A549 treated with GW870086 at 1 μM for 4 hours (cell line): ENCODE measurements around the gene NEURL2. TPM values are rescaled to one million over a fixed set of nuclear protein-coding genes. Genes with fewer than 3 reads are reported as not detected.

Experiments
- total RNA-seq: library from RNA; stranded (reverse); fragments of 200-300 nt; extraction: Qiagen RNA extraction; gene quantifications from 5 replicates; pipeline ENCODE4 v1.2.3, GENCODE V29; 2022; ENCODE audit warnings: low read depth

The NEURL2 gene
- total RNA-seq: 0.99 to 1.3 TPM (median 1.1 TPM) in 5 replicates

GRCh38 chr20:45890985-45891983 is at the start of gene NEURL2, which contains the start of gene CTSA:
NEURL2 (minus strand) TSS chr20:45891208; CDS start chr20:45890991, 217 bp downstream.
CTSA (plus strand) TSS chr20:45891335; CDS start chr20:45891569, 234 bp downstream.

GRCh38 chr20:45934586-45935415 is 43.8 kb upstream of the NEURL2 start, which contains the start of gene PCIF1:
PCIF1 (plus strand) TSS chr20:45934683; CDS start chr20:45939000, 4,317 bp downstream.

GRCh38 chr20:45911486-45912343 is 20.7 kb upstream of the NEURL2 start, which contains the start of gene PLTP:
PLTP (minus strand) TSS chr20:45912155; CDS start chr20:45911452, 703 bp downstream.

GRCh38 chr20:45887346-45887715 is 3.7 kb downstream of the NEURL2 start, which contains the start of gene SPATA25:
SPATA25 (minus strand) TSS chr20:45887622; CDS start chr20:45887590, 32 bp downstream.

GRCh38 chr20:45880988-45881788 is 9.8 kb downstream of the NEURL2 start, which contains the start of gene ZSWIM1:
ZSWIM1 (plus strand) TSS chr20:45881227; CDS start chr20:45882593, 1,366 bp downstream.

GRCh38 chr20:45857114-45857881 is 33.7 kb downstream of the NEURL2 start, which contains the start of the genes ACOT8 and ZSWIM3:
ACOT8 (minus strand) TSS chr20:45857392; CDS start chr20:45857315, 77 bp downstream.
ZSWIM3 (plus strand) TSS chr20:45857614; CDS start chr20:45857826, 212 bp downstream.

Other genes with a start within 250 kb of the NEURL2 start
- gene WFDC11, start 221.0 kb downstream of the NEURL2 start, total RNA-seq: not detected in 5 replicates
- gene WFDC13, start 189.2 kb downstream of the NEURL2 start, total RNA-seq: not detected in 5 replicates
- gene WFDC10B, start 186.2 kb downstream of the NEURL2 start, total RNA-seq: not detected in 5 replicates
- not detected in 5 replicates for gene SPINT4, start 168.9 kb downstream of the NEURL2 start, total RNA-seq
- gene WFDC3, start 99.3 kb downstream of the NEURL2 start, total RNA-seq: 0.41 to 0.44 TPM in 2 of 5 replicates, not detected in the others
- gene DNTTIP1, start 99.3 kb downstream of the NEURL2 start, total RNA-seq: 32.4 to 37.0 TPM (median 36.3 TPM) in 5 replicates
- gene UBE2C, start 78.6 kb downstream of the NEURL2 start, total RNA-seq: 225 to 255 TPM (median 251 TPM) in 5 replicates
- 0.28 TPM in 2 of 5 replicates, not detected in the others for gene TNNC2, start 63.9 kb downstream of the NEURL2 start, total RNA-seq
- 8.9 to 11.5 TPM (median 10.1 TPM) in 5 replicates for gene SNX21, start 57.4 kb downstream of the NEURL2 start, total RNA-seq
- 17.5 to 19.4 TPM (median 18.7 TPM) in 5 replicates for gene ACOT8, start 33.8 kb downstream of the NEURL2 start, total RNA-seq
- 1.3 to 1.7 TPM (median 1.5 TPM) in 5 replicates for gene ZSWIM3, start 33.6 kb downstream of the NEURL2 start, total RNA-seq
- gene ZSWIM1, start 10.0 kb downstream of the NEURL2 start, total RNA-seq: 4.8 to 6.4 TPM (median 5.8 TPM) in 5 replicates
- 0.56 to 0.74 TPM (median 0.69 TPM) in 5 replicates for gene SPATA25, start 3.6 kb downstream of the NEURL2 start, total RNA-seq
- 93.0 to 122 TPM (median 112 TPM) in 5 replicates for gene CTSA, start 127 bp upstream of the NEURL2 start, total RNA-seq
- gene PLTP, start 20.9 kb upstream of the NEURL2 start, total RNA-seq: 1.5 to 2.2 TPM (median 1.6 TPM) in 5 replicates
- gene PCIF1, start 43.5 kb upstream of the NEURL2 start, total RNA-seq: 28.9 to 34.6 TPM (median 34.0 TPM) in 5 replicates
- gene ZNF335, start 81.0 kb upstream of the NEURL2 start, total RNA-seq: 6.9 to 9.6 TPM (median 8.9 TPM) in 5 replicates
- gene MMP9, start 117.7 kb upstream of the NEURL2 start, total RNA-seq: 0.25 to 0.61 TPM (median 0.46 TPM) in 5 replicates
- 11.7 to 15.2 TPM (median 15.1 TPM) in 5 replicates for gene SLC12A5, start 138.0 kb upstream of the NEURL2 start, total RNA-seq
- 20.4 to 23.8 TPM (median 20.7 TPM) in 5 replicates for gene NCOA5, start 198.8 kb upstream of the NEURL2 start, total RNA-seq
- 3.3 to 5.7 TPM (median 4.6 TPM) in 5 replicates for gene CD40, start 227.1 kb upstream of the NEURL2 start, total RNA-seq